SJCRH30 (cell line): Measurements from ENCODE around the gene RGS21. TPM values are rescaled to one million over a fixed set of nuclear protein-coding genes. Genes with fewer than 3 reads are reported as not detected.

Source experiments
- DNase-seq, 2 experiments: peaks; one replicate each; pipeline ENCODE4 v3.0.0-alpha.2; 2015 to 2020
- H3K27ac ChIP-seq: fragments of 250-450 bp; sonication (Bioruptor Pico); 2 replicates; pipeline ENCODE4 v1.5.1; 2020; ENCODE audit warnings: mild to moderate bottlenecking, moderate library complexity
- H3K27me3 ChIP-seq: fragments of 250-450 bp; sonication (Bioruptor Pico); 2 replicates; pipeline ENCODE4 v1.5.1; 2020; ENCODE audit warnings: mild to moderate bottlenecking, moderate library complexity
- H3K36me3 ChIP-seq: fragments of 250-450 bp; sonication (Bioruptor Pico); 2 replicates; pipeline ENCODE4 v1.5.1; 2020; ENCODE audit warnings: mild to moderate bottlenecking, moderate library complexity
- H3K4me1 ChIP-seq: fragments of 250-450 bp; sonication (Bioruptor Pico); 2 replicates; pipeline ENCODE4 v1.5.1; 2020; ENCODE audit warnings: mild to moderate bottlenecking, moderate library complexity
- H3K4me3 ChIP-seq: fragments of 250-450 bp; sonication (Bioruptor Pico); 2 replicates; pipeline ENCODE4 v1.5.1; 2020; ENCODE audit warnings: mild to moderate bottlenecking, moderate library complexity
- H3K9me3 ChIP-seq: fragments of 250-450 bp; sonication (Bioruptor Pico); replicated peaks from 2 replicates; pipeline ENCODE4 v1.5.1; 2020; ENCODE audit warnings: mild to moderate bottlenecking, moderate library complexity
- total RNA-seq: library from RNA; depleted of rRNA; stranded (reverse); fragments of >200 nt; shearing (Covaris generic); gene quantifications from 2 replicates; pipeline ENCODE4 v1.2.3, GENCODE V29; 2014; rRNA removed

RGS21 gene
- total RNA-seq, 1 experiment from 2014 or later, result 0.08 TPM

GRCh38 chr1:192402571-192402970 is 85.8 kb downstream of the RGS21 start:
- no peaks in the 10 kb centered on the region for H3K27me3 ChIP-seq
- no peaks in the 10 kb centered on the region for H3K9me3 ChIP-seq
- no peak overlapping the region for H3K27ac ChIP-seq
- H3K4me1 ChIP-seq, result no peaks in the 10 kb centered on the region
- DNase-seq, result no peak
- no peak overlapping the region for H3K4me3 ChIP-seq
- no peaks in the 10 kb centered on the region for H3K36me3 ChIP-seq

GRCh38 chr1:192407206-192407605 is 90.4 kb downstream of the RGS21 start:
- Histone ChIP-seq H3K27ac (no peak overlapping the region), H3K9me3 (no peaks in the 10 kb centered on the region), H3K36me3 (no peaks in the 10 kb centered on the region), H3K4me1 (no peaks in the 10 kb centered on the region), H3K27me3 (no peaks in the 10 kb centered on the region), H3K4me3 (no peak overlapping the region)
- DNase-seq, result no peak

Other genes with a start within 250 kb of the RGS21 start
- not detected in 2 replicates for gene RGS18, start 158.5 kb upstream of the RGS21 start, total RNA-seq